ENCODE results near the gene LONP2. TPM values are rescaled to one million over a fixed set of nuclear protein-coding genes. Genes with fewer than 3 reads are reported as not detected.

The LONP2 gene
- total and polyA plus RNA-seq, 9 of the 15 experiments (the other 6 are each of a cell fraction or from before 2014, with no cell fraction given), result 8.1 to 41.2 (median 25.6) TPM

DNA sequence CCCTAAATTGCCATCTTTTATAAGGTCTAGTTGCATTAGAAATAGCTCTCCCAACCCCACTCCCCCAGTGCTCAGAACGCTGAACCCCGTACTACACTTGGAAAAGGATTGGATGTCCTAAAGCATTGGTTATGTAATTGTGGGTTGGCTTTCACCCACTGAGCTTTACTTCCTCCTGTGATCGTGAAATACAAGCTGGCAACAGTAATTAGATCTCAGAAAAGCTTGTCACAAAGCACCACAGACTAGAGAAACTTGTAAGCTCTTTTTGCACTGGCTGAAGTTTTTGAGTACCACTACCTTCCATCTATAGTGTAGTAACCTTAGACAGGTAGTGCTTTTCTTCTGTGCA is 86.7 kb downstream of the LONP2 start:
- DNase-seq (ENCODE audit: extremely low read depth in 1 of 4, low spot score in 3 of 4), result no peak
- Histone ChIP-seq H2AFZ (ENCODE audit: low read depth, low read length) (no peak overlapping the region), H3K27ac (ENCODE audit: extremely low read depth, low read depth, low read length) (no peak overlapping the region), H3K9me1 (ENCODE audit: control insufficient read depth, insufficient read depth, low read length) (no peaks in the 10 kb centered on the region), H3K9me3 (replicated peaks; ENCODE audit: control insufficient read depth, insufficient read depth, low read depth, low read length) (no peaks in the 10 kb centered on the region), H3K4me1 (replicated peaks in 1 of 2; ENCODE audit: control insufficient read depth in 2 of 2, insufficient read depth in 2 of 2, low read length in 2 of 2) (no peaks in the 10 kb centered on the region), H3K4me3 (no peak overlapping the region), H3K9ac (ENCODE audit: insufficient read depth in 1 of 2, low read depth in 2 of 2, low read length in 2 of 2) (no peak overlapping the region), H3K27me3 (ENCODE audit: control insufficient read depth in 2 of 2, insufficient read depth in 2 of 2, low read length in 2 of 2) (no peaks in the 10 kb centered on the region), H3K4me2 (ENCODE audit: insufficient read depth, low read length) (no peak overlapping the region), H3K36me3 (ENCODE audit: control insufficient read depth, insufficient read depth, low read length) (peaks cover 31% of the 10 kb centered on the region; the same call in 2 of the 3 replicates), H3K79me2 (ENCODE audit: control insufficient read depth, insufficient read depth, low read length) (no peaks in the 10 kb centered on the region), H4K20me1 (replicated peaks; ENCODE audit: control insufficient read depth, insufficient read depth, low read length) (no peaks in the 10 kb centered on the region)
- ATAC-seq, result no peak
- no TSS peak for BruUV-seq (replicated peaks)
- no peak for FAIRE-seq
- TF ChIP-seq ETS2 (tag; IDR thresholded peaks at IDR 0.05; ENCODE audit: borderline replicate concordance, poor library complexity, severe bottlenecking), result no peak
- no peak for TF ChIP-seq ESRRB (CRISPR knock-in tag; IDR thresholded peaks at IDR 0.05; ENCODE audit: borderline replicate concordance)
- TF ChIP-seq EHMT2 (IDR thresholded peaks at IDR 0.05), result no peak
- TF ChIP-seq, protein P1, sequence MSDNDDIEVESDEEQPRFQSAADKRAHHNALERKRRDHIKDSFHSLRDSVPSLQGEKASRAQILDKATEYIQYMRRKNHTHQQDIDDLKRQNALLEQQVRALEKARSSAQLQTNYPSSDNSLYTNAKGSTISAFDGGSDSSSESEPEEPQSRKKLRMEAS (CRISPR knock-in tag; IDR thresholded peaks at IDR 0.05), result no peak
- no peak for TF ChIP-seq THRAP3 (IDR thresholded peaks at IDR 0.05; ENCODE audit: borderline replicate concordance)
- no peak for TF ChIP-seq POLR2AphosphoS2 (IDR thresholded peaks at IDR 0.05; ENCODE audit: low read length)
- no peak for TF ChIP-seq TAL1 (IDR thresholded peaks at IDR 0.05)
- no peak for TF ChIP-seq TAF9B (IDR thresholded peaks at IDR 0.05; ENCODE audit: partially characterized antibody)
- no peak for TF ChIP-seq PHTF2 (CRISPR knock-in tag; IDR thresholded peaks at IDR 0.05)
- TF ChIP-seq, protein P2, sequence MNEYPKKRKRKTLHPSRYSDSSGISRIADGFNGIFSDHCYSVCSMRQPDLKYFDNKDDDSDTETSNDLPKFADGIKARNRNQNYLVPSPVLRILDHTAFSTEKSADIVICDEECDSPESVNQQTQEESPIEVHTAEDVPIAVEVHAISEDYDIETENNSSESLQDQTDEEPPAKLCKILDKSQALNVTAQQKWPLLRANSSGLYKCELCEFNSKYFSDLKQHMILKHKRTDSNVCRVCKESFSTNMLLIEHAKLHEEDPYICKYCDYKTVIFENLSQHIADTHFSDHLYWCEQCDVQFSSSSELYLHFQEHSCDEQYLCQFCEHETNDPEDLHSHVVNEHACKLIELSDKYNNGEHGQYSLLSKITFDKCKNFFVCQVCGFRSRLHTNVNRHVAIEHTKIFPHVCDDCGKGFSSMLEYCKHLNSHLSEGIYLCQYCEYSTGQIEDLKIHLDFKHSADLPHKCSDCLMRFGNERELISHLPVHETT (CRISPR knock-in tag; conservative IDR thresholded peaks at IDR 0.05 in 1 of 2, IDR thresholded peaks at IDR 0.05 in 1 of 2), result no peak
- TF ChIP-seq TEAD1 (CRISPR knock-in tag; IDR thresholded peaks at IDR 0.05), result no peak
- no peak for TF ChIP-seq NCOA6 (IDR thresholded peaks at IDR 0.05)
- TF ChIP-seq ZNF24 (IDR thresholded peaks at IDR 0.05), result no peak
- in situ Hi-C loops (cut with MboI) (no loop called here), intact Hi-C loops (cut with micrococcal nuclease) (no loop called here)
- 83% methylated on average over 3 of the region's 3 CpGs for WGBS (ENCODE audit: insufficient coverage, low coverage, missing lambda C conversion rate)
- ChIA-PET POLR2A (interaction anchor here (0.8 kb wide), 1 partner anchor 9 kb away, joined by 3 read pairs; no protein-coding TSS in a partner anchor), CTCF (ENCODE audit: low intra/inter-chr PET ratio) (no interaction called here)
